Cardiac muscle cell (in vitro differentiated cells and primary cell): ENCODE data around the gene NTRK1. TPM values are rescaled to one million over a fixed set of nuclear protein-coding genes. Genes with fewer than 3 reads are reported as not detected.

Experiments
- DNase-seq, 2 donors: peaks; one replicate each; pipeline versions ENCODE4 v3.0.0 to v3.0.0-alpha.2; 2010 to 2017; ENCODE audit warnings: low read depth in 1 of 2, low spot score in 1 of 2
- H3K27ac ChIP-seq: fragments of 200-600 bp; sonication (generic); 2 replicates; pipeline ENCODE4 v1.5.1; 2016
- H3K27me3 ChIP-seq: fragments of 200-600 bp; sonication (generic); 2 replicates; pipeline ENCODE4 v1.6.0; 2016; ENCODE audit warnings: control low read depth
- H3K36me3 ChIP-seq: fragments of 200-600 bp; sonication (generic); 2 replicates; pipeline ENCODE4 v1.5.1; 2016; ENCODE audit warnings: control low read depth
- H3K4me1 ChIP-seq: fragments of 200-600 bp; sonication (generic); 2 replicates; pipeline ENCODE4 v1.8.1; 2017; ENCODE audit warnings: low read depth, mild to moderate bottlenecking, mixed run types
- H3K4me3 ChIP-seq: fragments of 200-600 bp; sonication (generic); 2 replicates; pipeline ENCODE4 v1.5.1; 2016; ENCODE audit warnings: mild to moderate bottlenecking
- H3K9me3 ChIP-seq: fragments of 200-600 bp; sonication (generic); 2 replicates; pipeline ENCODE4 v1.5.1; 2017; ENCODE audit warnings: low read depth, mild to moderate bottlenecking, control low read depth
- CTCF ChIP-seq: IDR thresholded peaks from 2 replicates; pipeline ENCODE4 v1.5.1; 2012; ENCODE audit warnings: low read depth, mild to moderate bottlenecking, low read length
- polyA plus RNA-seq: library from polyadenylated mRNA; unstranded; fragments of >200 nt; fragmentation: Nextera tagmentation; extraction: Ambion mirVana; gene quantifications from 2 replicates; pipeline ENCODE4 v1.2.1, GENCODE V29; 2016
- total RNA-seq: library from RNA; depleted of rRNA; stranded (reverse); fragments of >200 nt; gene quantifications from 2 replicates; pipeline ENCODE4 v1.2.3, GENCODE V29; 2016

NTRK1 gene
- total and polyA plus RNA-seq, 2 experiments from 2014 or later: 2.4 to 3.6 TPM

GRCh38 chr1:156847591-156848460 is 12.8 kb upstream of the NTRK1 start:
- H3K27ac ChIP-seq: no peak overlapping the region
- no peak for DNase-seq
- H3K4me3 ChIP-seq: no peak overlapping the region

GRCh38 chr1:156848461-156849150 is 12.1 kb upstream of the NTRK1 start:
- Histone ChIP-seq H3K27ac (no peak overlapping the region), H3K9me3 (no peaks in the 10 kb centered on the region), H3K4me1 (peaks cover 6% of the 10 kb centered on the region), H3K27me3 (peaks cover 76% of the 10 kb centered on the region), H3K36me3 (no peaks in the 10 kb centered on the region), H3K4me3 (no peak overlapping the region)
- TF ChIP-seq CTCF: no peak
- peak; percentile 21 to 32 for DNase-seq

More at GRCh38 chr1:156847591-156848460, 12.8 kb upstream of the NTRK1 start:
- peaks cover 84% of the 10 kb centered on the region for H3K27me3 ChIP-seq
- no peaks in the 10 kb centered on the region for H3K9me3 ChIP-seq
- peaks cover 6% of the 10 kb centered on the region for H3K4me1 ChIP-seq
- H3K36me3 ChIP-seq: no peaks in the 10 kb centered on the region
- TF ChIP-seq CTCF: no peak

- Histone ChIP-seq H3K27ac (no peak overlapping the region), H3K27me3 (peaks cover 71% of the 10 kb centered on the region), H3K4me1 (peaks cover 6% of the 10 kb centered on the region), H3K9me3 (no peaks in the 10 kb centered on the region), H3K4me3 (no peak overlapping the region), H3K36me3 (no peaks in the 10 kb centered on the region)
- TF ChIP-seq CTCF: no peak
- no peak for DNase-seq
Observed at GRCh38 chr1:156849151-156849496, 11.5 kb upstream of the NTRK1 start.

GRCh38 chr1:156851779-156852417 is 8.8 kb upstream of the NTRK1 start:
- Histone ChIP-seq H3K4me3 (no peak overlapping the region), H3K4me1 (no peaks in the 10 kb centered on the region), H3K36me3 (no peaks in the 10 kb centered on the region), H3K27me3 (peaks cover 46% of the 10 kb centered on the region), H3K9me3 (no peaks in the 10 kb centered on the region), H3K27ac (no peak overlapping the region)
- DNase-seq: no peak
- TF ChIP-seq CTCF: no peak

GRCh38 chr1:156852418-156852874 is 8.2 kb upstream of the NTRK1 start:
- peak in 1 of 2 donors; percentile 58 for DNase-seq

More at GRCh38 chr1:156852418-156852874, 8.2 kb upstream of the NTRK1 start:
- H3K4me1 ChIP-seq: no peaks in the 10 kb centered on the region
- TF ChIP-seq CTCF: no peak
- no peaks in the 10 kb centered on the region for H3K9me3 ChIP-seq
- no peak overlapping the region for H3K27ac ChIP-seq
- no peak overlapping the region for H3K4me3 ChIP-seq
- H3K36me3 ChIP-seq: no peaks in the 10 kb centered on the region
- H3K27me3 ChIP-seq: peaks cover 40% of the 10 kb centered on the region
